HEK293 (cell line): ENCODE results near the gene HMCN2.

Source experiments
- ATF2 ChIP-seq: fragments of 450-650 bp; formaldehyde crosslinking; IDR thresholded peaks from 2 replicates; pipeline ENCODE4 v1.5.1; 2016; ENCODE audit warnings: missing biosample characterization, missing genetic modification characterization, low read depth
- CTCF ChIP-seq: fragments of 450-650 bp; formaldehyde crosslinking; IDR thresholded peaks from 2 replicates; pipeline ENCODE4 v1.5.1; 2016; ENCODE audit warnings: missing biosample characterization, missing genetic modification characterization
- KLF1 ChIP-seq: fragments of 450-650 bp; formaldehyde crosslinking; IDR thresholded peaks from 2 replicates; pipeline ENCODE4 v1.5.1; 2016; ENCODE audit warnings: missing biosample characterization, missing genetic modification characterization
- KLF17 ChIP-seq: fragments of 450-650 bp; formaldehyde crosslinking; IDR thresholded peaks from 2 replicates; pipeline ENCODE4 v1.5.1; 2016; ENCODE audit warnings: missing biosample characterization, missing genetic modification characterization
- PRDM4 ChIP-seq: fragments of 450-650 bp; formaldehyde crosslinking; IDR thresholded peaks from 2 replicates; pipeline ENCODE4 v1.5.1; 2017; ENCODE audit warnings: missing biosample characterization, missing genetic modification characterization
- REST ChIP-seq: fragments of 450-650 bp; formaldehyde crosslinking; IDR thresholded peaks from 2 replicates; pipeline ENCODE4 v1.5.1; 2016; ENCODE audit warnings: missing biosample characterization, missing genetic modification characterization
- SCRT2 ChIP-seq: fragments of 450-650 bp; formaldehyde crosslinking; IDR thresholded peaks from 2 replicates; pipeline ENCODE4 v1.5.1; 2016; ENCODE audit warnings: missing biosample characterization, missing genetic modification characterization
- ZNF274 ChIP-seq, 2 experiments: fragments of 200-500 bp in 1 of 2; fragments of 450-650 bp in 1 of 2; sonication (Bioruptor generic) in 1 of 2; formaldehyde crosslinking in 1 of 2; IDR thresholded peaks; 2 replicates each; pipeline versions ENCODE4 v1.5.1 to v1.6.1; 2014 to 2016; ENCODE audit warnings: borderline replicate concordance in 1 of 2, inconsistent platforms in 1 of 2, low read length in 1 of 2, missing biosample characterization in 1 of 2, missing genetic modification characterization in 1 of 2
- ZNF596 ChIP-seq: fragments of 450-650 bp; IDR thresholded peaks from 2 replicates; pipeline ENCODE4 v1.5.0; 2018; ENCODE audit warnings: missing biosample characterization, mild to moderate bottlenecking, missing genetic modification characterization, moderate library complexity
- ZNF664 ChIP-seq: fragments of 450-650 bp; formaldehyde crosslinking; IDR thresholded peaks from 2 replicates; pipeline ENCODE4 v1.5.1; 2016; ENCODE audit warnings: missing biosample characterization, missing genetic modification characterization

- TF ChIP-seq CTCF (tag by site-specific recombination) = no peak
- no peak for TF ChIP-seq KLF17
- TF ChIP-seq PRDM4 (tag by site-specific recombination) = no peak
- no peak for TF ChIP-seq ZNF596 (tag by site-specific recombination)
- no peak for TF ChIP-seq REST (tag by site-specific recombination)
- TF ChIP-seq ATF2 (tag by site-specific recombination) = no peak
- no peak for TF ChIP-seq ZNF274 (IDR thresholded peaks at IDR 0.05; ENCODE audit: low read length)
- TF ChIP-seq ZNF274 (tag by site-specific recombination; IDR thresholded peaks at IDR 0.05; ENCODE audit: borderline replicate concordance) = no peak
- TF ChIP-seq KLF1 (tag by site-specific recombination) = no peak
- TF ChIP-seq SCRT2 (tag by site-specific recombination) = no peak
- no peak for TF ChIP-seq ZNF664 (tag by site-specific recombination)
Observed at GRCh38 chr9:130295431-130295830, 29.9 kb downstream of the HMCN2 start.
